ENCODE measurements around the gene FARP1.

DNA sequence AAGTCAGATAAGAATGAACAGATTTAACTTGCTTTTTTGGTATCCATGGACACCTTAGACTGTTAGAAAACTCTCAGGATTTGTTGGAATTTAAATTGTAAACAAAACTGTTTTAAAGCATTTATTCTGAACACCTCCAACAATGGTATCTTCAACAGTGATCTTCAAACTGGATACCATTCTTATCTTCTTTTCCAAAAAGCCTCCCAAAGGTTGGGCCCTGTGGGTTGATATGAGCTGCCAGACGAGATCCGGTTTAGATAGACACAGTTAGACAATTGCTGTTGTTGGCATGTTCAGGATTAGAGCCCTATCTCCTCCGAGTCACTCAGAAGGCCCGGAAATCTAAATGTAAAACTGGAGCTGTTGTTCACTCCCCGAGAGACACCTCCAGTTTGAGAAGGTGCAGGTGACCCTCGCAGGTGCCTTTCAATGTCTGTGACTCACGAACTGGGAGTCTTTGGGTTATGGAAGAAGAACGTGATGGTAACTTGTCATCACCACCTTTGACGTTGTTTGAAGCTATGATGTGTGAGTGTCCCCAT, 177.7 kb downstream of the FARP1 start:
- TF ChIP-seq, protein P1, sequence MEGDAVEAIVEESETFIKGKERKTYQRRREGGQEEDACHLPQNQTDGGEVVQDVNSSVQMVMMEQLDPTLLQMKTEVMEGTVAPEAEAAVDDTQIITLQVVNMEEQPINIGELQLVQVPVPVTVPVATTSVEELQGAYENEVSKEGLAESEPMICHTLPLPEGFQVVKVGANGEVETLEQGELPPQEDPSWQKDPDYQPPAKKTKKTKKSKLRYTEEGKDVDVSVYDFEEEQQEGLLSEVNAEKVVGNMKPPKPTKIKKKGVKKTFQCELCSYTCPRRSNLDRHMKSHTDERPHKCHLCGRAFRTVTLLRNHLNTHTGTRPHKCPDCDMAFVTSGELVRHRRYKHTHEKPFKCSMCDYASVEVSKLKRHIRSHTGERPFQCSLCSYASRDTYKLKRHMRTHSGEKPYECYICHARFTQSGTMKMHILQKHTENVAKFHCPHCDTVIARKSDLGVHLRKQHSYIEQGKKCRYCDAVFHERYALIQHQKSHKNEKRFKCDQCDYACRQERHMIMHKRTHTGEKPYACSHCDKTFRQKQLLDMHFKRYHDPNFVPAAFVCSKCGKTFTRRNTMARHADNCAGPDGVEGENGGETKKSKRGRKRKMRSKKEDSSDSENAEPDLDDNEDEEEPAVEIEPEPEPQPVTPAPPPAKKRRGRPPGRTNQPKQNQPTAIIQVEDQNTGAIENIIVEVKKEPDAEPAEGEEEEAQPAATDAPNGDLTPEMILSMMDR (IDR thresholded peaks at IDR 0.05) = no peak
- TF ChIP-seq EP300 (IDR thresholded peaks at IDR 0.05) (no peak), POLR2AphosphoS5 (IDR thresholded peaks at IDR 0.05) (no peak), POLR2A (IDR thresholded peaks at IDR 0.05) (no peak)

Data from gastroesophageal sphincter (tissue), 3 donors.